NCI-H748 (cell line): ENCODE results near the gene FOXL2NB.
"Not testable (repeated sequence)": the region's sequence is repeated elsewhere in the genome, so short reads cannot be mapped to it uniquely, and the experiment has no call there.

Source experiments
- DNase-seq: peaks from one replicate; lab custom pipeline; 2025; ENCODE audit not compliant: unreplicated experiment; lab: John Stamatoyannopoulos, UW

FOXL2NB gene

GRCh38 chr3:138946663-138947494 is at the start of gene FOXL2NB, which contains the start of gene FOXL2:
TSS of gene FOXL2NB (plus strand) at chr3:138947217. CDS start at chr3:138947365, 148 bp downstream.
TSS of gene FOXL2 (minus strand) at chr3:138947137. CDS start at chr3:138946722, 415 bp downstream.
- peak; percentile 52 for DNase-seq

DNA sequence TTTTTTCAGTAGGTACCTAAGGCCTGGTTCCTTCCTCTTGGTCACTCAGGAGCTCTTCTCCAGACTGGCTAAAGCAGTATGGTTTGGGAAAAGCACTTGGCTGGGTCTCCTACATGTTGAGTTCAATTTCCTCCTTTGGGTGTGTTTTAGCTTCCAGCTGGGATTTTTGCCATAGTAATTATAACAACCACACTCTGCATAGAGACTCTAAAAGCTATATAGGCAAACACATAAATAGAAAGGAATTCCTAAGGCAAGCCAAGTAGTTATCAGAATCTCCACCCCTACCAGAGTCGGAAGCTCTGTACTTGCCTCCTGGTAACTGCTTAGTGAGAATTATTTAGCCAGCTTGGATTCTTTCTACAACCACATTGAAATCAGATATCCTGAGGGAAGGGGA is 48.7 kb upstream of the FOXL2NB start:
- DNase-seq = no peak

DNA sequence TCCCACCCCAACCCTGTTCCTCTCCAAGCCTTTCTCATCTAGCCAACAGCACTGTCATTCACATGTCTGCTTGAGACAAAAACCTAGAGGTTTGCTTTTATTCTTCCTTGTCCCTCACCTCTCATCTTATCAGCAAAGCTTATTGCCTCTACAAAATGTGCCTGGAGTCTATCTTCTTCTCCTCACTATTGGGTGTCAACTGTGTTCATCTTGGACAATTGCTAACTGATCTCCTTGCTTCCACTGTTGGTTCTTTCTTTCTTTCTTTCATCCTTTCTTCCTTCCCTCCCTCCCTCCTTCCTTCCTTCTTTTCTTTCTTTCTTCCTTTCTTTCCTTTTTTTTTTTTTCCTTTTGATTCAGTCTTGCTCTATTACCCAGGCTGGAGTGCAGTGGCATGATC is 48.3 kb upstream of the FOXL2NB start:
- no peak for DNase-seq

DNA sequence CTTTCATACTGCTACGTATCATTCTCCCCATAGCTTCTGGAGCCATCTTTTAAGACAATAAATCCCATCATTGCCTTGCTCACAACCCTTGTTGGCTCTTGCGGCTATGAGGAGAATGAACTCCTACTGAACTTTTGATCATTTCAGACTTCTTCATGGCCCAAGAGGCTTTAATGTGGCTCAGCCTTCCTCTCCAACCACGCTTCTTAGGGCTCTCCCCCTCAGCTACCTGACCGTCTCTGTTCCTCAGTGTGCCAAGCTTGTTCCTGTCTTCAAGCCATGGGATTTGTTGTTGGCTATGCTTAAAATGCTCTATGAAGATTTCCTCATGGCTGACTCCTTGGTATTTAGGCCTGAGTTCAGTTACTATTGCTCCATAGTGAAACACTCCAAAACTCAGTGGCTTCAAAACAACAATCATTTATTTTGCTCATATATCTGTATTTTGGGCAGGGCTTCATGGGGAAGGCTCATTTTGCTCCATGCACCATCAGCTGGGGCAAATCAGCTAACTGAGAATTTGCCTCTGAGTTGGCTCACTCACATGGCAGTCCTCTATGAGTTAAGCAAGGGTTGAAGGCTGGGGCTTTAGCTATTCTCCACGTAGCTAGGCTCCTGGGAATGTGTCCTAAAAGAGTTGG is 47.5 kb upstream of the FOXL2NB start:
- DNase-seq = no peak

DNA sequence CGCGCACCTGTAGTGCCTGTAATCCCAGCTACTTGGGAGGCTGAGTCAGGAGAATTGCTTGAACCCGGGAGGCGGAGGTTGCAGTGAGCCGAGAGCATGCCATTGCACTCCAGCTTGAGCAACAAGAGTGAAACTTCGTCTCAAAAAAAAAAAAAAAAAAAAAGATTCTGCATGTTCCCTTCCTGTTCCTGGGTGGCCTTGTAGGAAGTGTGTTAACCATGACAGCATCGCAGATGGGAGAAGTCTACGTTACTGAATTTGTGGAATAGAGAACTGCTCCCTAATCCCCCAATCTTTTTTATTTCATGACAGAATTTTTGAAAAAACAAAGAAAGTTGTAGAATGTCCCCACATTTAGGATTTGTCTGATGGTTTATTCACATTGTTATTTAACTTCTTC is 45.5 kb upstream of the FOXL2NB start:
- no peak for DNase-seq

GRCh38 chr3:138902171-138902570 is 44.8 kb upstream of the FOXL2NB start:
- DNase-seq = no peak

- DNase-seq = no peak
These were observed 39.5 kb upstream of the FOXL2NB start for GRCh38 chr3:138907539-138907938.

GRCh38 chr3:138908846-138909245 is 38.2 kb upstream of the FOXL2NB start:
- no peak for DNase-seq

- no peak for DNase-seq
These were observed 37.1 kb upstream of the FOXL2NB start for GRCh38 chr3:138909904-138910303.

DNA sequence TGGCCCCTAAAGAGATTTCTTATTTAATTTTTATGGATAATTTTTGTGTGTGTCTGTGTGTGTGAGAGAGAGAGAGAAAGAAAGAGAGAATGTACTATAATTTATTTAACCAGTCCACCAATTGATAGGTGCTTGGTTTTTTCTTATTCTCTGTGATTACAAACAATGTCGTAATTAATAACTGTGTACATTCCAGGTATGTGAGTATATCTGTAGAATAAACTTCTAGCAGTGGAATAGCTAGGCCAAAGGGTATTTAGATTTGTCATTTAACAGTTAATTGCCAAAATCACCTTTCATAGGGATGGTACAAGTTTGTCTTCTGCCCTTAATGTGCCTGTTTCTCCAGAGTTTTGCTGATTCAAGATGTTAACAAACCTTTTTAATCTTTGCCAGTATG is 35.4 kb upstream of the FOXL2NB start:
- no peak for DNase-seq

DNA sequence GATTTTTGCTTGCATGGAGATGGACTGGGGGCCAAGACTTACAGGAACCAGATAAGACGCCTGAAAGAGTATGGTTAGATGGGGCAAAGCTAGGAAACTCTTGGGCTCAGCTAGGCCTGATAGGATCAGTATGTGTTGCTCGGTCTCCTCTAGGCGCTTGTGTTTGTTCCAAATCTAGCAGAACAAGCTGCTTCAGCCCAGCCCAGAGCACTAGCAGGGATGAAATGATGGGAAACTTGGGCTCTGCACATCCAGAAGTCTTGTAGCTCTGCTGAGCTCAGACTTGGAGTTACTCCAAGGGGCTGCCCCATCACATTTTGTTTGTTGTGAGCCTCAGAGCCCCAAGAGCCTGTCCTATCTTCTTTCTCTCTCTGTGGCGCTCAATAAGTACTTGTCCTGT is 34.8 kb upstream of the FOXL2NB start:
- no peak for DNase-seq

- DNase-seq = no peak
These were observed 33.3 kb upstream of the FOXL2NB start for GRCh38 chr3:138913766-138914165.

DNA sequence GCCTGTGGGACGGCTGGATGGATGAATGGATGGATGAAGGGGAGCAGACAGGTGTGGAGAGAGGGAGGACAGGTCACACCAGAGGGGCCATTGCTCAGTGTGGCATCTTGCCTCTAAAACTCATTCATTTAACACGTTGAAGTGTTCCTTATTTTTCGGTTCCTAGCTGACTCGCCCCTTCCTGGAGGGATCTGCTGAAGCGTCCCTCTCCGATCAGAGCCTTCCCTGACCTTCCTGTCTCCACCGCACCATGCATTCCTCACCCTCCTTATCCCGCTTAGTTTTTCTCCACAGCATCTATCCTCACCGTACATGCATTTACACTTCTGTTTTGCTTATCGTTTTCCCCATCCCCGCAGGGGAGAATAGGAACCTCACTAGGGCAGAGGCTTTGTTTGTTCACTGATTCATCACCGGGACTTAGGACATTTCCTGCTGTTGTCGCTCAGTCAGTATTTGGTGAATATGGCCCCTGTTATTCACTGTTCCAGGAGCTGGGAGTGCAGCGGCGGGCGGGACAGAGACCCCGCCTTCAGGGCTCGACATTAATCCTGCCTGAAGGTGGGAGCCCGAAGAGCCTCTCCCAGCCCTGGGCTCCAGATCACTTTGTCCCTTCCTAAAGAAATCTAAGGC is 32.0 kb upstream of the FOXL2NB start:
- no peak for DNase-seq

- peak; percentile 87 for DNase-seq
These were observed 31.2 kb upstream of the FOXL2NB start for GRCh38 chr3:138915503-138916498.

GRCh38 chr3:138916824-138917223 is 30.2 kb upstream of the FOXL2NB start:
- no peak for DNase-seq

- no peak for DNase-seq
These were observed 27.7 kb upstream of the FOXL2NB start for GRCh38 chr3:138919325-138919724.

- DNase-seq = no peak
These were observed 25.4 kb upstream of the FOXL2NB start for GRCh38 chr3:138921316-138922292.

DNA sequence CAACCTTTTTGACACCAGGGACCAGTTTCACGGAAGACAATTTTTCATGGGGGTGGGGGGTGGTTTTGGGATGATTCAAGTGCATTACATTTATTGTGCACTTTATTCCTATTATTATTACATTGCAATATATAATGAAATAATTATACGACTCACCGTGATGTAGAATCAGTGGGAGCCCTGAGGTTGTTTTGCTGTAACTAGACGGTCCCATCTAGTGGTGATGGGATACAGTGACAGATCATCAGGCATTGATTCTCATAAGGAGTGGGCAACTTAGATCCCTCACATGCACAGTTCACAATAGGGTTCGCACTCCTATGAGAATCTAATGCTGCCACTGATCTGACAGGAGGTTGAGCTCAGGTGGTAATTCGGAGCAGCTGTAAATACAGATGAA is 24.6 kb upstream of the FOXL2NB start:
- DNase-seq = not testable (repeated sequence)

- DNase-seq = peak; percentile 65
These were observed 23.5 kb upstream of the FOXL2NB start for GRCh38 chr3:138923531-138923994.
